GM21526 (cell line): ENCODE data around the gene GBX1.

Experiments
- ATAC-seq: cut with Tn5 transposase; IDR thresholded peaks from one replicate; pipeline ENCODE4 v1.9.1; 2021; ENCODE audit warnings: moderate library complexity; ENCODE audit not compliant: unreplicated experiment, low FRiP score

Gene GBX1

DNA sequence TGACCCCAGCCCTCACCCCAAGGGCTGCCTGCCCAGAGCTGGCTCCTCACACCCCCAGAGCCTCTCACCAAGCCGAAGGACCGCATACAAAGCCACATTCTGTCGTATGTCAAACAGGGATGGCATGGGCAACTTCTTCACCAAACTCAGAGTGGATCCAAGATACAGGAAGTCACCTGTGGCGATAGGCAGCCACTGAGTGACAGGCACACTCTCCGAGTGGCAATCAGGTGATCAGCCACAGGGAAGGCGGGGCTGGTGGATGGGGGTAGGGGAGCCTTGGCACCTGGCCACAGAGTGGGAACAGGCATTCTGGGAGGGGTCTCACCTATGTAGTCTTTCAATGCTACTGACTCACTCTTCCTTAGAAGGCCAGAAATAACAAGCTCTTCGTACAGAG, 26.7 kb upstream of the GBX1 start:
- no peak for ATAC-seq

DNA sequence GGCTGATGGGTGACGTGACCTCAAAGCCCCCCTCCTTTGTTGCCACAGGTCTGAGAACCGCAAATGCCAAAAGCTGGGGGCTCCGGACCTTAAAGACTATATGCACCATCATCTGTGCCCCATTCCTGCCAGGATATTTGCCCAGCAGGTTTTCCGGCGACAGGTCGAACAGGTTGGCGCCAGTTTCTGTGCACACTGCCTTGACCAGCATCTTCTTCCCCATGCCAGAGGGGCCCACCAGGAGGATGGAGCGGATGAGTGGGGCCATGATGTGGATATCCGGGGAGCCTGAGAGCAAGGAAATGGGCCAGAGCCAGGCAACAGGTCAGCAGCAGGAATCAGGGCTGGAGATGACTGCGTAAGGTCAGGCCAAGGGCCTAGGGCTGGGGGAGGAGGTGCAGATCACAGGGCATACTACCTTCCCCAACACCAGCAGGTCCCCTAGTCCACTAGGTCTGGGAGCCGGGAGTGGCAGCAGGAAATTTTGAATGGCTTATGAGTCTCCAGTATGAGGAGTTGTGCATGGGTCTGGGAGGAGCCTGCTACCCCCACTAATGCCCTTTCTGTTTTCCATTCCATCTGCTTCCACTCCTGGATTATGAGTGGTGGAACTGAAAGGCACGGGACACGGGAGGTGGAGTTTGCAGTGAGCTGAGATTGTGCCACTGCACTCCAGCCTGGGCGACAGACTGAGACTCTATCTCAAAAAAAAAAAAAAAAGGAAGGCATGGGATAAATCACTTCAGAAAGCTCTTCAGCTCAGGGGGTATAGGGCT, 25.9 kb upstream of the GBX1 start:
- ATAC-seq = no peak

DNA sequence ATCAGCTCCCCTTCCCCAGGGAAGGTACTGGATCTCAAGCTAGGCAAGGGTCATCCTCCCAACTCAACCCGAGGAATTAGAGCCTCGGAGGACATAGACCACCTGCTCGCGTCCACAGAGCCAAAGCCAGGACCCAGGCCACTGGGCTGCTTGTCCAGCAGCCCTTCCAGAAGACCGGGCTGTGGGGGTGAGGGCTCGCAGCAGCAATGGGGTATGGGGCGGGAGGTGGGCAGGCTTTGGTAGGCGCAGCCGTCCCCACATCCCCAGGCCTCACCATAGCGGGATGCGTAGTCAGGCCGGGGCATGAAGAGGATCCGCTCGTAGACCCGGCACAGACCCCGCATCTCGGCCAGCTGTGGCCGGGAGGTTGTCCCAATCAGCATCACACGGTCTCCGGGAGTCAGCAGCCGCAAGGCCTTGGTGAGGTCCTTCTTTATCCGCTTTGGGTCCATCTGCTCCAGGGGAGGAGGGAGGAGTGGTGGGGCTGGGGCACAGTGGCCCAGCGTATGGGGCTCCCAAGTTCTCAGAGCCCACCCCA, 24.6 kb upstream of the GBX1 start:
- ATAC-seq = no peak

DNA sequence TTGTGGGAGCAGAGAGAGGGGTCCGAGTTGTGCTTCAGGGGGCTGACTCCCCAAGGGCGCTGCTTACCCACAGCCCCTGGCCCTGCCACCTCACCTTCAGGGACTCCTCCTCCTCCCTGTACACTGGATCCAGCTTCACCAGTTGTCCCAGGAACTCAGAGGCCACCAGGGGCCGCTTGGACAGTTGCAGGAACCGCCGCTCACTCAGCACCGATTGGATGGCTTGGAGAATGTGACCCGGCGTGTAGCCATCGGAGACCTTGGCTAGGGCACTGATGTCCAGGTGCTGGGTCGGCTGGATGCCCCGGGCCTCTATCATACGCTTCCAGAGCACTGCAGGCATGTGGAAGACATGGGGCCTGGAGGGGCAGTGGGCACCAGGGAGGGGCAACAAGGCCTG, 24.1 kb upstream of the GBX1 start:
- ATAC-seq = no peak

DNA sequence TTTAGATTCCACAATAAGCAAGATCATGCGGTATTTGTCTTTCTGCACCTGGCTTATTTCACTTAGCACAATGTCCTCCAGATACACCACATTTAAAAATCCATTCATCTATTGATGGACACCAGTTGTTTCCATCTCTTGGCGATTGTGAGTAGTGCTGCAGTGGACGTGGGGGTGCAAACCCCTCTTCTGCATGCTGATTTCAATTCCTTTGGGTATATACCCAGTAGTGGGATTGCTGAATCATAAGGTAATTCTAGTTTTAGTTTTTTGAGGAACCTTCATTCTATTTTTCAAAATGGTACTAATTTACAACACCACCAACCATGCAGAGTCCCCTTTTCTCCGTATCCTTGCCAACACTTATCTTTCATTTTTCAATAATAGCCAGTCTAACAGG, 21.5 kb upstream of the GBX1 start:
- no peak for ATAC-seq

DNA sequence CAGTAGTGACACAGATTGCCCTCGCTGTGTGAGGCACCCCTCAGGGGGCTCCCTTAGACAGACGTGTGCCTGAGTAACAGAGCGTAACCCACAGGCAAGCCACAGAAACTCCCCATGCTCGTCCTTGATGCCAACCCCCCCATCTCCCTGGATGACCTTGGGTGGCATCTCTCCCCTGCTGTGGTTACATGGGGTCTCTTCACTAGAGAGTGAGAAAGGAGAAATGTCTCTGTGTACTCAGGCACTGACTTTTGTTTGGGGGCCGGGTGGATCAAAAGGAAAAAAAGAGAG, 20.7 kb upstream of the GBX1 start:
- ATAC-seq = no peak

DNA sequence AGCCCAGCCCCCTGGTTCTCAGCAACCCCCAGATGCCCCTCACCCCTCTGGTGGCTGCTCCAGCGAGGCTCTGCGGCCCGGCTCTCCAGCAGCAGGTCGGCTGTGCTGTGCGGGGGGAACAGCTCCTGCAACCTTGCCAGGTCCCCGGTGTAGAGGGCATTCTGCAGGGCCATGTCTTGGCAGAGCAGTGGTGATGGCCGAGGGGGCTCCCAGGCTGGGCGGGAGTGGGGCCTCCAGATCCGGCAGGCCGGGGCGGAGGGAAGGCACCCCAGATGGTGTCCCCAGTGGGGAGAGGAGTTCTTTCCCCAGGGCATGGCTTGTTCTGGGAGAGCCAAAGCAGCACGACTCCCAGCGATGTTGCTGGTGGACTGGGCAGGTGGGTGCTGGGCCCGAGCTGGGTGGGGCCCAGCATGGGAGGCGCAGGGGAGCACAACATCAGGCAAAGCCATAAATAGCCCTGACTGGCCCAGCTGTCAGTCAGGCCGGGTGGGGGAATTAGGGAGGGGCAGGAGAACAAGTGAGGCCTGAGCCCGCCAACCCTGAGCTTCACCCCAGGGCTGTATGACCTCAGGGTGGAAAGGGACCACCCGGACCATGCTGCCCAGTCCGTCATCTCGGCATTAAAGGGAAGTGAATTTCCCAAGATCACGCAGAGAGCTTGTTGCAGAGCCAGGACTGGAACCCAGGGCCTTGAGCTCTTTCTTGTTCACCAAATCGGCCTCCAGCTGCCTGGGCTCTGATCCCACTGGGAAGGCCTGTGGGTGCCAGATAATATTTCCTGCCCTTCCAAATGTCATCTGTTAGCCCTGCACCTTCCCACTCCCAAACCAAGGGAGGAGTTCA, 20.1 kb upstream of the GBX1 start:
- no peak for ATAC-seq

DNA sequence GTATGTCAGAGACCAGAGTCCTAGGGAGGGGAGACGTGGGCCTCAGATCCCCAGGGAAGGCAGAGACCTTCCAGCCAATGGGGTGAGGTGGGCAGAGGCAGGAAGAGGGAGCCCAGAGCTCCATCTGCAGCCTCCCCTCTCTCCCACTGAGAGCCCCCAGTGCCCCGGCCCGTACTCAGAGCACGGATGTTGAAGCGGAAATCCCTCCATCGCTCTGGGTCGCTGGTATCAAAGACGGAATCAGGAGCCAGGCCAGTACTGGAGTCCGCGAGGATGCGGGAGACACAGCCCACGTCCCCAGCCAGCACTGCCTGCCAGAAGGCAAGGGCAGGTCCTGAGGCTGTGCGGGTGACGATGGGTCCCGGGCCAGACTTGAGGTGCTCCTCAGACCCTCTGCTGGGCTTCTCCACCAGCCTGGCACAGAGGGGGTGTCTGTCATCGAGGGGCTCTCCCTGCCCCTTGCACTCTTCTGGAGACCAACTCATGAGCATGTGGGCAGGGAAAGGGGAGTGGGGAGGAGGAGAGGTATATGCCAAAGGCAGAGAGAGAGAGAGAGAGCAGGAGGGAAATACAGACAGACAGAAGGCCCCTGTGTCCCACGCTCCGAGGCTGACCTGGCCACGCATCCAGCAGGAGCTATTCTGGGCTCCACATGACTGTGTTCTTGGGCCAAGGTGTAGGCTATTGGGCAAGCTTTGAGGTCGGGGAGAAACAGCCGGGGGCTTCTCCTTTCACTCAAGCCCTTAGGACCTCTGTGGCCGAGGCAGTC, 19.3 kb upstream of the GBX1 start, which contains the start of gene ASB10:
TSS of gene ASB10 (minus strand) at position 611 of the 769 bp plus-strand sequence. CDS start at position 491, 120 bp downstream.
- ATAC-seq = no peak

DNA sequence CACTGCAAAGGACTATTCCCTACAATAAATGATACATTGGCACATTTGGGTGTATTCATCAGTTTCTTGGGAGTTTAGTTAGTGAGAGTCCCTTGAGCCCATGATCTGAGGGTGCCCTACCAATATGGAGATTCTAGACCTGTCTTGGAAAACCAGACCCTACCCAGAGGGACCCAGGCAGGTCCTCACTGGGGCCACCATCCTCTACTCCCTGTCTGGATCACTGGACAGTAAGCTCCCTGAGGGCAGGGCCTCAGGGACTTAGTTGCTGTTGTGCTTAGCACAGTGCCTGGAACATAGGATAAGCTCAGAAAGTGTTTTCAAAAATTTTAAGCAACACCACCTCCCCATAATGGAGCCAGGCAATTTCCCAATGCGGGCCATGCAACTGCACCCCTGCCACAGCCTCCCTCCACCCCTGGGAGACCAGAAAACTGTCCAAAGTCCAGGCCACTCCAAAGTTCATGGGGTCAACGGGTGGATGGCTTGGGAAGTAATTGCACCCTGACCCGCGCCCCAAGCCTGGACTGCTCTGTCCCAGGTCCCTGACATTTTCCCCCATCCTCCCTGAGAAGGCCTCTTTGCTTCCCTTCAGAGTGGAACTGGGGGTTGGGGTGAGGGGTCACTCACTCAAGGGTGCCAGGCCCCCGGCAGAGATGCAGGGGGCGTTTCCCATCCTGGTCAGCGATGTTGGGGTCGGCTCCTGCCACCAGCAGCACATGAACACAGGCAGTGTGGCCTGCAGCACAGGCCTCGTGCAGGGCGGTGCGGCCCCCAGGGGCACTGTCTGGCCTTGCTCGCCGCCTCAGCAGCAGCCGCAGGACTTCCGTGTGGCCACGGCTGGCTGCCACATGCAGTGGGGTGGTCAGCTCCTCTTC, 18.5 kb upstream of the GBX1 start:
- ATAC-seq = no peak

DNA sequence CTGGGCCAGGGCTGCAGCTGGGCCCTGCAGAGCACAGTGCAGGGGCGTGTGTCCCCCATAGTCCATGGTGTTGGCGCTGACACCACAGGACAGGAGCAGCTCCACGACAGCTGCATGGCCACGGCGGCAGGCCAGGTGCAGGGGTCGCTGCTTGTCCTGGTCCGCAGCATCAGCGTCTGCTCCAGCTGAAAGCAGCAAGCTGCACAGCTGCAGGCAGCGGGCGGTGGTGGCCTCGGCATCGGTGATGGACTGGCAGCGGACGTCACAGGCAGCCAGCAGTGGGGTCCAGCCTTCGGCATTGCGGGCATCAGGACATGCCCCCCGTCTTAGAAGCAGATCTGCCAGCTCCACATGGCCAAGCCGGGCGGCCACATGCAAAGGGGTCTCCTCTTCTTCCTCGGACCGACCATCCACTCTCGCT, 13.5 kb upstream of the GBX1 start:
- ATAC-seq = no peak

DNA sequence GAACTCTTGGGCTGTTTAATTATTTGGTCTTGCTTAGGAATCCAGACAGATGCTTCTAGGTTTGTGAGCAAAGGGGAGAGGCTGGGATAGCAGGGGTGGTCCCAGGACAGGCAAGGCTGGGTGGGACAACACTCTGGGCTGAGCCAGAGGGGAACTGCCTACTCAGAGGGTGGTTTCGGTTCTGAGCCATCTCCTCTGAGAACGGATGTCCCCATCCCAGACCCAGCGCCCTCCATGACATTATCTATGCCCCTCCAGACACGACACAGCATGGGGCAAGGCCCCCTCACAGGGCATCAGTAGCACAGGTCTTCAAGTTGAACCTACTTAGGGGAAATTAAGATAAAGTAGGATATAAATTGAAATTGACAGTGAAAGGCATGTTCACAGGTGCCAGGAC, 12.5 kb upstream of the GBX1 start:
- no peak for ATAC-seq

DNA sequence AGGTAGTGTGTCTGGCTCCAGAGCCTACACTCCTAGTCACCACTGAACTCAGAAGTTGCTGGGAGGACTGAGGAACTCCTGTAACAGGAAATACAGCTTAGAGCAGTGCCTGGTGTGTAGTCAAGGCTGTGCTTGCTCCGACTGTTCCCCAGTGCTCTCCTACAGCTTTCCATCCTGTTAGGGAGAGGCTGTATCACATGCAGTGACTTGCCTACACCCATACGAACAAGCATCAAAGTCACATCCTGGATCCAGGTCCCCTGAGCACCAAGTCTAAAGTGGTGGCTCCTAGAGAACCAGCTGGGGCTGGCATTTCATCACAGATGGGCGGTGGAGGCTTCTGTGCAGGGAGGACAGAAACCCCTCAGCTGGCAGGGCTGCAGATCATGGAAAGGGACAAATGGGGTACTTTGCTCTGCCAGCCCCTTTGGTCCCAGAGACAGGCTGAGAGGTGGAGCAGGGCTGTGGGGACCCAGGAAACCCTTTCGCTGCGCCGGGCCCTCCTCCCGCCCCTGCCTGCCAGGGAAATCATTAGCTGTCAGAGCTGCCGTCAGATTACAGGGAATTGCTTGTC, 11.9 kb upstream of the GBX1 start:
- ATAC-seq = no peak

DNA sequence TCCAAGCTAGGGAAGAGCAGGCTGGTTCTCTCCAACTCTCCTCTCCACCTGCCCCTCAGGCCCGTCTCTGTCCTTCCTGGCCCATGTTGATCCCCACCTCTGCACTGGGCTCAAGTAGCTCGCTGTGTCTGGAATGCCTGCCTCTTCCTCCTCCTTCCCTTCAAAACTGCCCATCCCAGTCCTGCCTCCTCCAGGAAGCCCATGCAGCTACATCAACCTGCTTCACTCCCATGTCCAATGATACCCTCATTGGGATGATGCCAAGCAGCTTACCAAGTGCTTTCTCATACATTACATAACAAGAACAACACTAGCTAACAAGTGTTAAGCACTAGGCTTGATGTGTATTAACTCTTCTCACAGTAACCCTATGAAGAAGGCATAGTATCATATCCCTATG, 11.3 kb upstream of the GBX1 start:
- ATAC-seq = no peak

DNA sequence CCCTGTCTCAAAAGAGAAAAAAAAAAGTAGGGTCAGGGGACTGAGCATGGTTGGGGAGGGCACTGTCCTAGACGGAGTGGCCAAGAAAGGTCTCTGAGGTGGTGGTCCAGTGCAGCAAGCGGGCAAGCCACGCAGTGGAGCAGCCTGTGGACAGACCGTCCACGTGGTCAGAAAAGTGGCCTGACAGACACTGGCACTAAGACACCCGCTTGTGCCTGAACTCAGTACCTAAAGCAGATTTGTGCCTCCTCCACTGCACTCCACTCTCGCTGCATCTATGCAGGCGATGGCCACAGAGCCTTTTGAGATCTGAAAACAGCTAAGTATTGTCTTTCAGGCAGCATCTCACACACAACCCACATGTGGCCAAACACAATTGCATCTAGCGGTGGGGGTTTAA, 10.7 kb upstream of the GBX1 start:
- ATAC-seq = no peak

DNA sequence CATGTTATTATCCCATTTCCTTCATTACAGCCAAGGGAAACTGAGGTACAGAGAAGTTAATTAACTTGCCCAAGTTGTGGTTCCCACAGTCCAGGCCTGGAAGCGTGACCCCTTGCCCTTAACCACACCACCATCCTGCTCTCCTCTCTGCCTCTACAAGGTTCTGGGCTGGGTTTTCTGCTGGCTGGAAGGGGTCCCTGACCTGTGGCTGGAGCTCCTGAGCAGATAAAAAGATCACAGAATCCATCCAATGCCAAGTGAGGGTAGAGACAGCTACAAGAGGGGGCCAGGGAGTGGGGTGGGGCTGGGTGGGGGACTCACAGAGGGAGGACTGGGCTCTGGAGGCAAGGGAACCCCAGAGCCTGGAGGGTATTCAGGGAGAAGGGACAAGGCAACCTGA, 9.8 kb upstream of the GBX1 start:
- no peak for ATAC-seq

DNA sequence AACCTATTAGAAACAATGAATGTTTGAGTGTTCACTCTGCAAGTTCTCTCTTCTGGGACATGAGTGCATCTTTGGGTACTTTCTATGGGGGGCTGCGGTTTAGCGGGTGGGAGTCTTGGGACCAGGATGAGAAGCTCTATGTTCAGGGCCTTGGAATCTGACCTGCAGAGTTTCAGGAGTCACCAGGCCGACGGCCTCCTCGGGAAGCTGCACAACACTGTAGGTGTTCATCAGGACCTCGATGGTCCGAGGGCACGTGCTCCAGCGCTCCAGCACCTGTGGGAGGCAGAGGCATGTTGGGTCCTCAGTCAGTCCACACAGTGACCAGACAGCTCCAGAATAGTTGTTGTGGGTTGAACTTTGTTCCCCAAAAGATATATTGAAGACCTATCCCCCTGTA, 8.9 kb upstream of the GBX1 start:
- ATAC-seq = no peak

DNA sequence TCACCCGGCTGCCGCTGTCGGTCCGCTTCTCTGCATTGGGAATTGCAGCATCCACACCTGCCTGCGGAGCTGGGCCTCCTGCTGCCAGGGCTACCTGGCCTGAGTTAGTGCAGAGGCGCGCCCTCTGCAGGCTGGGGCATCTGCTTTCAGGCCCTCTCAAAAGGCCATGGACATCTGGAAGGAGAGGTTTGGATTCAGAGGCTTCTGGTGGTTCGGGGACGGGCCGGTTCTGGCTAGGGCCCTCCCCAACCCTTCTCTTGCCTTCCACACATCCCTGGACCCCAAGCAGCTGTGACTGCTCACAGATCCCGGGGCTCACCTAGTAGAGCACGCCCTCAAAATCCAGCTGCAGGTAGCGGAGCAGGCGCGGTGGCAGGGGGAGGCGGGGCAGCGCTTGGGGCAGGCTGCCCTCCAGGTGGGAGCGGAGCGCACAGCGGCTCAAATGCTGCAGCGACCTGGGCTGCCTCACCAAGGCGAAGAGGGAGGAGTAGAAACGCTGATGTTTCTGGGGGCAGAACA, 8.4 kb upstream of the GBX1 start:
- ATAC-seq = no peak

DNA sequence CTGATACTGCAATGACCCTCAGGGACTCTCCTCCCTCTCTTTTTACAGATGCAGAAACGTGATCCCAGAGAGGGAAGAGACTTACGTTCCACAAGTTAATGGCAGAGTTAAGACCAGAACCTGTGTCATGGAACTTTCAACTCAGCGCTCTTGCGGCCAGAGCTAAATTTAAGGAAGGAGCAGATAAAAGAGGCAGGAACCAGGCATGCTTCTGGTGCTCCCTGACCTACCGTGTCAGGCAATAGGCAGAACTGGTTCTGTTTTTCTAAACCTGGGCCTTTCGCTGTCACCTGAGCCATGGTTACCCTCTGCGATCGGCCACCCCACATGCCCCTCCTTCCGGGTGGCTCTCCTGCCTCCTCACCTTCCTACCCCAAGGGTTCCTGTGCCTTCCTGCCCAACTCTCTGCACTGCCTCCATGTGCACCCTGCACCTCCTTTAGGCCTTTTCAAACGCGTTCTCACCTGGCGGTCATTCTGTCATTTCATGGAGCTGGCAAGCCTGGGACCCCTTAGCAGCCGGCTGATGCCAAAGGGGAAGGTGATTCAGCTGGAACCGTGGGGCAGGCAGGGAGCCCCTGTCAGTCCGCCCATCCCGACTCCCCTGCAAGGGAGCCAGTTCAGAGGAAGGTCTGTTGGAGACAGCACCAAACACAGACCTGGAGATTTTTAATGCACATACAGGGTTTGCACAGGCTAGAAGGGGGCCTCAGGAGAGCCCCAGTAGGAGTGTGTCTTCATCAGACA, 7.7 kb upstream of the GBX1 start:
- ATAC-seq = no peak
